MG63 (cell line): ENCODE data around the gene QSOX2. TPM values are rescaled to one million over a fixed set of nuclear protein-coding genes. Genes with fewer than 3 reads are reported as not detected.

Experiments used
- DNase-seq: peaks from one replicate; pipeline ENCODE4 v3.0.0-alpha.2; 2020
- H3K27me3 ChIP-seq: fragments of 250-450 bp; sonication (Bioruptor Pico); 2 replicates; pipeline ENCODE4 v1.5.1; 2020; ENCODE audit warnings: mild to moderate bottlenecking, moderate library complexity
- H3K36me3 ChIP-seq: fragments of 250-450 bp; sonication (Bioruptor Pico); 2 replicates; pipeline ENCODE4 v1.5.1; 2020; ENCODE audit warnings: mild to moderate bottlenecking, moderate library complexity
- H3K4me3 ChIP-seq: fragments of 250-450 bp; sonication (Bioruptor Pico); 2 replicates; pipeline ENCODE4 v1.5.1; 2020; ENCODE audit warnings: mild to moderate bottlenecking, moderate library complexity
- H3K9me3 ChIP-seq: fragments of 250-450 bp; sonication (Bioruptor Pico); 2 replicates; pipeline ENCODE4 v1.5.1; 2020; ENCODE audit warnings: mild to moderate bottlenecking, moderate library complexity
- total RNA-seq: library from RNA; depleted of rRNA; stranded (reverse); fragments of >200 nt; shearing (Covaris generic); gene quantifications from 2 replicates; pipeline ENCODE4 v1.2.3, GENCODE V29; 2014; ENCODE audit warnings: low replicate concordance

Gene QSOX2
- total RNA-seq, 1 experiment from 2014 or later, result 28.2 TPM

- no peak for DNase-seq
- no peaks in the 10 kb centered on the region for H3K9me3 ChIP-seq
- no peaks in the 10 kb centered on the region for H3K36me3 ChIP-seq
- H3K4me3 ChIP-seq, result no peak overlapping the region
- peaks cover 8% of the 10 kb centered on the region for H3K27me3 ChIP-seq
These were observed 58.4 kb downstream of the QSOX2 start for GRCh38 chr9:136187197-136187596.

GRCh38 chr9:136186386-136186785 is 59.2 kb downstream of the QSOX2 start:
- peaks cover under 1% of the 10 kb centered on the region; the same call in 1 of the 2 replicates for H3K27me3 ChIP-seq
- no peaks in the 10 kb centered on the region for H3K36me3 ChIP-seq
- no peaks in the 10 kb centered on the region for H3K9me3 ChIP-seq
- no peak for DNase-seq
- no peak overlapping the region for H3K4me3 ChIP-seq

- no peaks in the 10 kb centered on the region for H3K27me3 ChIP-seq
- DNase-seq, result no peak
- H3K9me3 ChIP-seq, result no peaks in the 10 kb centered on the region
- H3K4me3 ChIP-seq, result no peak overlapping the region
- H3K36me3 ChIP-seq, result no peaks in the 10 kb centered on the region
These were observed 59.8 kb downstream of the QSOX2 start for GRCh38 chr9:136185596-136186366.

GRCh38 chr9:136185066-136185465 is 60.5 kb downstream of the QSOX2 start:
- Histone ChIP-seq H3K36me3 (no peaks in the 10 kb centered on the region), H3K27me3 (no peaks in the 10 kb centered on the region), H3K4me3 (no peak overlapping the region), H3K9me3 (no peaks in the 10 kb centered on the region)
- DNase-seq, result no peak

- DNase-seq, result no peak
- H3K9me3 ChIP-seq, result no peaks in the 10 kb centered on the region
- no peaks in the 10 kb centered on the region for H3K27me3 ChIP-seq
- no peak overlapping the region for H3K4me3 ChIP-seq
- H3K36me3 ChIP-seq, result no peaks in the 10 kb centered on the region
These were observed 62.7 kb downstream of the QSOX2 start for GRCh38 chr9:136182850-136183422.

- no peaks in the 10 kb centered on the region for H3K27me3 ChIP-seq
- no peaks in the 10 kb centered on the region for H3K9me3 ChIP-seq
- H3K4me3 ChIP-seq, result no peak overlapping the region
- no peak for DNase-seq
- no peaks in the 10 kb centered on the region for H3K36me3 ChIP-seq
These were observed 63.2 kb downstream of the QSOX2 start for GRCh38 chr9:136182420-136182787.

- Histone ChIP-seq H3K36me3 (no peaks in the 10 kb centered on the region), H3K9me3 (no peaks in the 10 kb centered on the region), H3K4me3 (no peak overlapping the region), H3K27me3 (no peaks in the 10 kb centered on the region)
- no peak for DNase-seq
These were observed 63.7 kb downstream of the QSOX2 start for GRCh38 chr9:136181784-136182419.

- H3K36me3 ChIP-seq, result no peaks in the 10 kb centered on the region
- no peak for DNase-seq
- H3K9me3 ChIP-seq, result no peaks in the 10 kb centered on the region
- no peaks in the 10 kb centered on the region for H3K27me3 ChIP-seq
- no peak overlapping the region for H3K4me3 ChIP-seq
These were observed 65.0 kb downstream of the QSOX2 start for GRCh38 chr9:136180586-136180985.

GRCh38 chr9:136179761-136180160 is 65.9 kb downstream of the QSOX2 start:
- H3K4me3 ChIP-seq, result no peak overlapping the region
- no peaks in the 10 kb centered on the region for H3K27me3 ChIP-seq
- H3K9me3 ChIP-seq, result no peaks in the 10 kb centered on the region
- DNase-seq, result no peak
- no peaks in the 10 kb centered on the region for H3K36me3 ChIP-seq

GRCh38 chr9:136179101-136179616 is 66.5 kb downstream of the QSOX2 start:
- H3K4me3 ChIP-seq, result no peak overlapping the region

GRCh38 chr9:136178773-136179075 is 66.9 kb downstream of the QSOX2 start:
- H3K36me3 ChIP-seq, result no peaks in the 10 kb centered on the region
- H3K9me3 ChIP-seq, result no peaks in the 10 kb centered on the region
- no peak for DNase-seq
- H3K4me3 ChIP-seq, result no peak overlapping the region
- H3K27me3 ChIP-seq, result no peaks in the 10 kb centered on the region

More at GRCh38 chr9:136179101-136179616, 66.5 kb downstream of the QSOX2 start:
- Histone ChIP-seq H3K9me3 (no peaks in the 10 kb centered on the region), H3K27me3 (no peaks in the 10 kb centered on the region), H3K36me3 (no peaks in the 10 kb centered on the region)
- no peak for DNase-seq

GRCh38 chr9:136178061-136178772 is 67.4 kb downstream of the QSOX2 start:
- no peak overlapping the region for H3K4me3 ChIP-seq
- H3K9me3 ChIP-seq, result no peaks in the 10 kb centered on the region
- no peaks in the 10 kb centered on the region for H3K27me3 ChIP-seq
- no peak for DNase-seq
- H3K36me3 ChIP-seq, result no peaks in the 10 kb centered on the region

- H3K36me3 ChIP-seq, result no peaks in the 10 kb centered on the region
- DNase-seq, result no peak
- H3K27me3 ChIP-seq, result no peaks in the 10 kb centered on the region
- no peaks in the 10 kb centered on the region for H3K9me3 ChIP-seq
- H3K4me3 ChIP-seq, result no peak overlapping the region
These were observed 68.4 kb downstream of the QSOX2 start for GRCh38 chr9:136177224-136177623.

GRCh38 chr9:136175616-136176197 is 69.9 kb downstream of the QSOX2 start:
- no peak overlapping the region for H3K4me3 ChIP-seq
- H3K36me3 ChIP-seq, result no peaks in the 10 kb centered on the region
- H3K9me3 ChIP-seq, result no peaks in the 10 kb centered on the region
- no peaks in the 10 kb centered on the region for H3K27me3 ChIP-seq
- DNase-seq, result no peak

GRCh38 chr9:136174779-136175615 is 70.6 kb downstream of the QSOX2 start:
- no peaks in the 10 kb centered on the region for H3K27me3 ChIP-seq

GRCh38 chr9:136173648-136174290 is 71.8 kb downstream of the QSOX2 start:
- Histone ChIP-seq H3K4me3 (no peak overlapping the region), H3K36me3 (no peaks in the 10 kb centered on the region), H3K9me3 (no peaks in the 10 kb centered on the region), H3K27me3 (no peaks in the 10 kb centered on the region)
- DNase-seq, result no peak

More at GRCh38 chr9:136174779-136175615, 70.6 kb downstream of the QSOX2 start:
- no peaks in the 10 kb centered on the region for H3K36me3 ChIP-seq
- no peaks in the 10 kb centered on the region for H3K9me3 ChIP-seq
- H3K4me3 ChIP-seq, result no peak overlapping the region
- DNase-seq, result no peak
